ENCODE results near the gene ETF1. TPM values are rescaled to one million over a fixed set of nuclear protein-coding genes. Genes with fewer than 3 reads are reported as not detected.

ETF1 gene
- total and polyA plus RNA-seq, 2 donors (not counting 1 experiment from before 2014, with no cell fraction given), result 10.2 to 50.5 TPM

GRCh38 chr5:138569782-138570181, 26.7 kb upstream of the ETF1 start:
- no peaks in the 10 kb centered on the region for H3K27me3 Mint-ChIP-seq
- Histone ChIP-seq H3K27ac (ENCODE audit: low read length in 2 of 2) (no peak overlapping the region), H2AFZ (ENCODE audit: insufficient read depth, low read depth, low read length, poor library complexity, severe bottlenecking) (no peak overlapping the region), H4K20me1 (ENCODE audit: control insufficient read depth, insufficient read depth, low read length, poor library complexity, severe bottlenecking) (peaks cover 30% of the 10 kb centered on the region), H3K4me2 (replicated peaks; ENCODE audit: low read depth, low read length, poor library complexity, severe bottlenecking) (no peak overlapping the region), H3K27me3 (replicated peaks in 1 of 4; ENCODE audit: control extremely low read depth in 1 of 4, control insufficient read depth in 3 of 4, insufficient read depth in 4 of 4, low read length in 3 of 4) (no peaks in the 10 kb centered on the region), H3K4me3 (ENCODE audit: control extremely low read depth in 1 of 5, extremely low read depth in 1 of 5, insufficient read depth in 1 of 5, low read depth in 2 of 5, low read length in 4 of 5) (no peak overlapping the region), H3K4me1 (ENCODE audit: control insufficient read depth in 2 of 2, insufficient read depth in 2 of 2, low read length in 2 of 2) (peaks cover 8 to 12% of the 10 kb centered on the region in 2 donors), H3K9ac (ENCODE audit: low read length) (no peak overlapping the region), H3K79me2 (ENCODE audit: control insufficient read depth, insufficient read depth, low read length) (peaks cover 85% of the 10 kb centered on the region), H3K36me3 (replicated peaks in 1 of 2; ENCODE audit: control extremely low read depth in 1 of 2, control insufficient read depth in 1 of 2, extremely low read depth in 1 of 2, insufficient read depth in 2 of 2, low read length in 1 of 2) (peaks cover 4 to 84% of the 10 kb centered on the region in 2 experiments), H3K9me3 (ENCODE audit: control extremely low read depth in 1 of 3, control insufficient read depth in 2 of 3, insufficient read depth in 1 of 3, low read length in 2 of 3) (no peaks in the 10 kb centered on the region)
- peaks cover 22% of the 10 kb centered on the region for H3K4me1 Mint-ChIP-seq
- H3K27ac Mint-ChIP-seq, result no peak overlapping the region
- POLR2A ChIA-PET, result interaction anchor here (0.7 kb wide), 1 partner anchor 233 kb away, joined by 3 read pairs; no protein-coding TSS in a partner anchor
- TF ChIP-seq CTCF (IDR thresholded peaks at IDR 0.05) (no peak), EZH2 (IDR thresholded peaks at IDR 0.05; ENCODE audit: borderline replicate concordance, insufficient read depth, low read depth, low read length, poor library complexity, severe bottlenecking) (no peak)
- no peaks in the 10 kb centered on the region for H3K9me3 Mint-ChIP-seq (ENCODE audit: insufficient read depth)
- no peak overlapping the region for H3K4me3 Mint-ChIP-seq
- 96% methylated on average over 5 of the region's 7 CpGs for WGBS (ENCODE audit: insufficient coverage)
- intact Hi-C loops (cut with micrococcal nuclease), result loop anchor here (10.0 kb wide), 2 partner anchors 535 to 815 kb away; partner anchors contain the start of genes FAM13B and HNRNPA0
- DNase-seq, result no peak
- ATAC-seq (ENCODE audit: low read depth), result no peak
- CTCF ChIA-PET, result interaction anchor here (0.8 kb wide), 1 partner anchor 19 kb away, joined by 3 read pairs; no protein-coding TSS in a partner anchor

- ATAC-seq (ENCODE audit: low read depth) (no peak), DNase-seq (no peak)
- H2AFZ ChIP-seq (ENCODE audit: insufficient read depth, low read depth, low read length, poor library complexity, severe bottlenecking), result no peak overlapping the region
Observed at GRCh38 chr5:138568061-138568824, 25.2 kb upstream of the ETF1 start.

More at GRCh38 chr5:138568061-138568824, 25.2 kb upstream of the ETF1 start:
- Histone ChIP-seq H4K20me1 (ENCODE audit: control insufficient read depth, insufficient read depth, low read length, poor library complexity, severe bottlenecking) (peaks cover 25% of the 10 kb centered on the region), H3K27ac (ENCODE audit: low read length in 2 of 2) (no peak overlapping the region), H3K36me3 (replicated peaks in 1 of 2; ENCODE audit: control extremely low read depth in 1 of 2, control insufficient read depth in 1 of 2, extremely low read depth in 1 of 2, insufficient read depth in 2 of 2, low read length in 1 of 2) (peaks cover 7 to 96% of the 10 kb centered on the region in 2 experiments), H3K4me3 (ENCODE audit: control extremely low read depth in 1 of 5, extremely low read depth in 1 of 5, insufficient read depth in 1 of 5, low read depth in 2 of 5, low read length in 4 of 5) (no peak overlapping the region), H3K9me3 (ENCODE audit: control extremely low read depth in 1 of 3, control insufficient read depth in 2 of 3, insufficient read depth in 1 of 3, low read length in 2 of 3) (no peaks in the 10 kb centered on the region), H3K9ac (ENCODE audit: low read length) (no peak overlapping the region), H3K79me2 (ENCODE audit: control insufficient read depth, insufficient read depth, low read length) (peaks cover 72% of the 10 kb centered on the region), H3K4me1 (ENCODE audit: control insufficient read depth in 2 of 2, insufficient read depth in 2 of 2, low read length in 2 of 2) (no peaks in the 10 kb centered on the region), H3K27me3 (replicated peaks in 1 of 4; ENCODE audit: control extremely low read depth in 1 of 4, control insufficient read depth in 3 of 4, insufficient read depth in 4 of 4, low read length in 3 of 4) (no peaks in the 10 kb centered on the region), H3K4me2 (replicated peaks; ENCODE audit: low read depth, low read length, poor library complexity, severe bottlenecking) (no peak overlapping the region)
- POLR2A ChIA-PET, result no interaction called here
- intact Hi-C loops (cut with micrococcal nuclease), result no loop called here
- CTCF ChIA-PET, result interaction anchor here (0.9 to 1.0 kb wide), 3 partner anchors 12 to 215 kb away, joined by 3 read pairs; partner anchors contain the start of gene KDM3B
- Mint-ChIP-seq H3K27me3 (no peaks in the 10 kb centered on the region), H3K4me1 (peaks cover 14% of the 10 kb centered on the region), H3K9me3 (ENCODE audit: insufficient read depth) (no peaks in the 10 kb centered on the region), H3K4me3 (no peak overlapping the region), H3K27ac (no peak overlapping the region)
- 91% methylated on average over 11 of the region's 16 CpGs for WGBS (ENCODE audit: insufficient coverage)
- no peak for TF ChIP-seq CTCF (IDR thresholded peaks at IDR 0.05)
- no peak for TF ChIP-seq EZH2 (IDR thresholded peaks at IDR 0.05; ENCODE audit: borderline replicate concordance, insufficient read depth, low read depth, low read length, poor library complexity, severe bottlenecking)

Measured in B cell (primary cell).